GM18861 (cell line): Measurements from ENCODE around the gene RAN.
A peak's percentile ranks its signal among the peaks of the same experiment; 100 is the strongest.
"Not testable (repeated sequence)": the region's sequence is repeated elsewhere in the genome, so short reads cannot be mapped to it uniquely, and the experiment has no call there.

ENCODE experiments used
- ATAC-seq: cut with Tn5 transposase; IDR thresholded peaks from one replicate; pipeline ENCODE4 v1.9.1; 2021; ENCODE audit not compliant: unreplicated experiment

The RAN gene

GRCh38 chr12:130871286-130872178, at the start of gene RAN:
TSS of gene RAN (plus strand) at chr12:130872066. CDS start at chr12:130872594, 528 bp downstream.
- ATAC-seq = peak; percentile 59

GRCh38 chr12:130825771-130826150, 46.1 kb upstream of the RAN start:
- no peak for ATAC-seq

- no peak for ATAC-seq
These were observed 45.6 kb upstream of the RAN start for GRCh38 chr12:130826151-130826801.

GRCh38 chr12:130827432-130827831, 44.4 kb upstream of the RAN start:
- ATAC-seq = no peak

- ATAC-seq = no peak
These were observed 43.0 kb upstream of the RAN start for GRCh38 chr12:130828895-130829294.

GRCh38 chr12:130829391-130830245, 42.2 kb upstream of the RAN start:
- no peak for ATAC-seq

GRCh38 chr12:130830246-130830551, 41.7 kb upstream of the RAN start:
- ATAC-seq = no peak

GRCh38 chr12:130831246-130831645, 40.6 kb upstream of the RAN start:
- ATAC-seq = no peak

- ATAC-seq = no peak
These were observed 39.9 kb upstream of the RAN start for GRCh38 chr12:130831876-130832405.

GRCh38 chr12:130832561-130833209, 39.2 kb upstream of the RAN start:
- ATAC-seq = no peak

GRCh38 chr12:130835011-130835410, 36.9 kb upstream of the RAN start:
- no peak for ATAC-seq

- ATAC-seq = no peak
These were observed 36.4 kb upstream of the RAN start for GRCh38 chr12:130835436-130835835.

- ATAC-seq = no peak
These were observed 33.4 kb upstream of the RAN start for GRCh38 chr12:130838284-130838950.

GRCh38 chr12:130838951-130839769, 32.7 kb upstream of the RAN start, which contains the start of gene STX2:
TSS of gene STX2 (minus strand) at chr12:130839250. CDS start at chr12:130839099, 151 bp downstream.
- ATAC-seq = peak; percentile 84

- no peak for ATAC-seq
These were observed 32.0 kb upstream of the RAN start for GRCh38 chr12:130839770-130840404.

- ATAC-seq = no peak
These were observed 25.5 kb upstream of the RAN start for GRCh38 chr12:130846369-130846768.

GRCh38 chr12:130847112-130847511, 24.8 kb upstream of the RAN start:
- no peak for ATAC-seq

GRCh38 chr12:130848105-130848504, 23.8 kb upstream of the RAN start:
- ATAC-seq = not testable (repeated sequence)
